C4-2B (cell line): Measurements from ENCODE around the gene CTNNA2.

Experiments
- H3K27ac ChIP-seq: fragments of 450-650 bp; 2 replicates; pipeline ENCODE4 v1.5.1; 2017
- CTCF ChIP-seq: fragments of 450-650 bp; conservative IDR thresholded peaks from 2 replicates; pipeline ENCODE4 v1.5.1; 2017; ENCODE audit warnings: mild to moderate bottlenecking
- ZFX ChIP-seq: fragments of 450-650 bp; IDR thresholded peaks from 2 replicates; pipeline ENCODE4 v1.6.1; 2017

Gene CTNNA2

GRCh38 chr2:80126596-80127189 is 613.8 kb downstream of the CTNNA2 start:
- no peak overlapping the region for H3K27ac ChIP-seq

GRCh38 chr2:80128080-80128479 is 615.2 kb downstream of the CTNNA2 start:
- no peak for TF ChIP-seq ZFX
- TF ChIP-seq CTCF, result no peak
- H3K27ac ChIP-seq, result no peak overlapping the region

More at GRCh38 chr2:80126596-80127189, 613.8 kb downstream of the CTNNA2 start:
- TF ChIP-seq CTCF (no peak), ZFX (no peak)

GRCh38 chr2:80132281-80132680 is 619.4 kb downstream of the CTNNA2 start:
- no peak for TF ChIP-seq ZFX
- no peak for TF ChIP-seq CTCF
- H3K27ac ChIP-seq, result no peak overlapping the region

- TF ChIP-seq ZFX, result no peak
- TF ChIP-seq CTCF, result no peak
- H3K27ac ChIP-seq, result no peak overlapping the region
Measured at GRCh38 chr2:80135001-80135400, 622.1 kb downstream of the CTNNA2 start.

- TF ChIP-seq CTCF, result no peak
- TF ChIP-seq ZFX, result no peak
- H3K27ac ChIP-seq, result no peak overlapping the region
Measured at GRCh38 chr2:80136338-80136737, 623.5 kb downstream of the CTNNA2 start.

- TF ChIP-seq ZFX, result no peak
- TF ChIP-seq CTCF, result no peak
- H3K27ac ChIP-seq, result no peak overlapping the region
Measured at GRCh38 chr2:80139001-80139400, 626.1 kb downstream of the CTNNA2 start.

GRCh38 chr2:80141007-80141726 is 628.3 kb downstream of the CTNNA2 start:
- TF ChIP-seq ZFX (no peak), CTCF (no peak)
- H3K27ac ChIP-seq, result no peak overlapping the region
